Activated naive CD4-positive, alpha-beta T cell treated with anti-CD3 and anti-CD28 coated beads for 36 hours (primary cell): ENCODE measurements around the gene CRYZL1. TPM values are rescaled to one million over a fixed set of nuclear protein-coding genes. Genes with fewer than 3 reads are reported as not detected.

Source experiments
- CTCF ChIA-PET: fragments of 350-600 bp; sonication (Branson Sonifier 250); formaldehyde crosslinking; loops from one replicate; lab custom pipeline; 2021; ENCODE audit warnings: antibody characterized with exemption; lab: Charles Lee
- DNase-seq: peaks from one replicate; pipeline ENCODE4 v3.0.0-alpha.2; 2020
- H3K27ac Mint-ChIP-seq: one replicate; pipeline ENCODE4 v1.8.0; 2021; ENCODE audit warnings: mild to moderate bottlenecking, mixed read lengths
- H3K27me3 Mint-ChIP-seq: one replicate; pipeline ENCODE4 v1.8.0; 2021; ENCODE audit warnings: low read depth, mixed read lengths
- H3K36me3 Mint-ChIP-seq: one replicate; pipeline ENCODE4 v1.8.0; 2021; ENCODE audit warnings: low read depth, mixed read lengths
- H3K4me1 Mint-ChIP-seq: one replicate; pipeline ENCODE4 v1.8.0; 2021; ENCODE audit warnings: low read depth, mixed read lengths
- H3K4me3 Mint-ChIP-seq: one replicate; pipeline ENCODE4 v1.8.0; 2021; ENCODE audit warnings: mild to moderate bottlenecking, moderate library complexity, mixed read lengths
- H3K9me3 Mint-ChIP-seq: one replicate; pipeline ENCODE4 v1.8.0; 2021; ENCODE audit warnings: mixed read lengths
- intact Hi-C: fragments of 100-400 bp; cut with micrococcal nuclease; formaldehyde crosslinking; loops from one replicate; pipeline ENCODE4 v1.15.1; 2023
- total RNA-seq, 2 experiments: library from RNA; stranded (reverse); gene quantifications; one replicate each; pipeline ENCODE4 v1.2.3, GENCODE V29; 2021

The CRYZL1 gene
- total RNA-seq, 2 experiments from 2014 or later = 30.3 to 32.7 TPM

DNA sequence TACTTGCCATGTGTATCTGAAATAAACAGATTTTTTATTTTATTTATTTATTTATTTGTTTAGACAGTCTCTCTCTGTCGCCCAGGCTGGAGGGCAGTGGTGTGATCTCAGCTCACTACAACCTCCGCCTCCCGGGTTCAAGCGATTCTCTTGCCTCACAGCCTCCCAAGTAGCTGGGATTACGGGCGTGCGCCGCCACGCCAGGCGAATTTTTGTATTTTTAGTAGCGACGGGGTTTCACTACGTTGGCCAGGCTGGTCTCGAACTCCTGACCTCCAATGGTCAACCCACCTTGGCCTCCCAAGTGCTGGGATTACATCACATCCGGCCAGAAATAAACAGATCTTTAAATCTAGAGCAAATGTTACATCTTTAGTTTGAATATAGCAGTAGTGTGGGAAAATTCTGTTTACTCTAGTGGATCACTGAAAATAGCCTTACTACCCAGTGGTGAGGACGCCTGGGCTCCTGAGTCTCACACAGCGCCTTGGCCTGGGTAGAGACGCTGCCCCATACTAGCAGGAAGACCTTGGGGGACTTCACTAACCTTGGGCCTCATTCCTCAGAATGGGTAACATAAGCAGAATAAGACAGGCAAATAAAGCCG is 100.3 kb downstream of the CRYZL1 start:
- peak overlapping the region; percentile 99 for H3K27ac Mint-ChIP-seq
- no peaks in the 10 kb centered on the region for H3K9me3 Mint-ChIP-seq
- DNase-seq = peak; percentile 24
- no peaks in the 10 kb centered on the region for H3K27me3 Mint-ChIP-seq
- H3K4me1 Mint-ChIP-seq = peaks cover 34% of the 10 kb centered on the region
- CTCF ChIA-PET = interaction anchor here (0.6 kb wide), 1 partner anchor 180 kb away, joined by 3 read pairs; no protein-coding TSS in a partner anchor
- intact Hi-C loops = loop anchor here (5.0 kb wide), 1 partner anchor 436 kb away; no protein-coding TSS in a partner anchor
- peaks cover 54% of the 10 kb centered on the region for H3K36me3 Mint-ChIP-seq
- H3K4me3 Mint-ChIP-seq = peak overlapping the region; percentile 90

DNA sequence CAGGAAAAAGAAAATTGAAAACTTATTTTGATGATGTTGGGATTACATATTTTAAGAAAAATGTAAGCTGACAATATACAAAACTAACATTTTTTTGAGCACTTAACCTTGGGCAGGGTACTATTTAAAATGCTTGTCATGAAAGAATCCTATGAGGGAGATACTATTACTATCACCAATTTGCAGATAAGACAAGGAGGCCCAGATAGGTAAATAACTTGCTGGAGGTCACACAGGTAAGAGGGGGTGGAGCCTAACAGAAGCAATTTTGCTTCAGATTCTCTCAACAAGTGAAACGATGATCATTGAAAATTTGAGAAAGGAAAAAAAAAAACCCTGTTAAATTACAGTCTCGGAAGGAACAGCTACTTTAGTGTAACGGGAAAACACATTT is 100.8 kb downstream of the CRYZL1 start:
- peak overlapping the region; percentile 71 for H3K27ac Mint-ChIP-seq
- CTCF ChIA-PET = interaction anchor here (0.6 kb wide), 1 partner anchor 179 kb away, joined by 3 read pairs; no protein-coding TSS in a partner anchor

DNA sequence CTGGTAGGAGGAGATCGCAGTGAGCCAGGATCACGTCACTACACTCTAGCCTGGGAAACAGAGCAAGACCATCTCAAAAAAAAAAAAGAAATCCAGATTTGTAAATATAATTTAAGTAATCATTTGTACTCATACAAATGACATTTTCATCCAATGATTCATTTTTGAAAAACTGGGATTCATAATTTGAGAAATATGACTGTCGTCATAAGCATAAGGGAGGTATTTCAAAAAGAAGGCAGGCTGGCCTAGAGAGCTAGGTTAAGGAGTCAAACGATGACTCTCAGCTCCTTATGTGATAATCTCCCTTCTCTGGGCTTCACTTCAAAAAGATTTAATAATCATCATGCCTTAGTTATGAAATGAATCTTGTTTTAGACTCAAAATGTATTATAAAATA is 101.9 kb downstream of the CRYZL1 start:
- no peak for DNase-seq
- CTCF ChIA-PET = interaction anchor here (0.6 to 0.7 kb wide), 2 partner anchors 44 to 62 kb away, joined by 3 read pairs; no protein-coding TSS in a partner anchor
- intact Hi-C loops = loop anchor here (5.0 kb wide), 1 partner anchor 438 kb away; no protein-coding TSS in a partner anchor

More for the DNA sequence above, 100.8 kb downstream of the CRYZL1 start:
- no peaks in the 10 kb centered on the region for H3K27me3 Mint-ChIP-seq
- H3K4me1 Mint-ChIP-seq = peaks cover 30% of the 10 kb centered on the region
- H3K9me3 Mint-ChIP-seq = no peaks in the 10 kb centered on the region
- peak overlapping the region; percentile 90 for H3K4me3 Mint-ChIP-seq
- H3K36me3 Mint-ChIP-seq = peaks cover 53% of the 10 kb centered on the region
- no peak for DNase-seq
- intact Hi-C loops = loop anchor here (5.0 kb wide), 1 partner anchor 437 kb away; no protein-coding TSS in a partner anchor

More for the DNA sequence above, 101.9 kb downstream of the CRYZL1 start:
- Mint-ChIP-seq H3K9me3 (no peaks in the 10 kb centered on the region), H3K4me1 (peaks cover 25% of the 10 kb centered on the region), H3K4me3 (no peak overlapping the region), H3K36me3 (peaks cover 60% of the 10 kb centered on the region), H3K27me3 (no peaks in the 10 kb centered on the region), H3K27ac (no peak overlapping the region)

Other genes starting within 250 kb of the CRYZL1 start
- 10 to 100 TPM; 16.3 to 17.5 TPM for gene IFNGR2, start 238.3 kb downstream of the CRYZL1 start, total RNA-seq
- 10 to 100 TPM; 17.8 to 18.2 TPM for gene TMEM50B, start 161.8 kb downstream of the CRYZL1 start, total RNA-seq
- gene DNAJC28, start 150.0 kb downstream of the CRYZL1 start, total RNA-seq = under 1 TPM; 0.17 TPM
- gene GART, start 99.6 kb downstream of the CRYZL1 start, total RNA-seq = 100 to 1,000 TPM; 234 to 237 TPM
- 100 to 1,000 TPM; 269 to 273 TPM for gene SON, start 98.7 kb downstream of the CRYZL1 start, total RNA-seq
- 10 to 100 TPM; 35.6 to 42.4 TPM for gene DONSON, start 53.1 kb downstream of the CRYZL1 start, total RNA-seq
- gene ITSN1, start 760 bp upstream of the CRYZL1 start, total RNA-seq = 1 to 10 TPM; 2.2 to 2.6 TPM